GM21723 (cell line): ENCODE results near the gene PDCD10.

Experiments used
- ATAC-seq: cut with Tn5 transposase; IDR thresholded peaks from one replicate; pipeline ENCODE4 v1.9.1; 2021; ENCODE audit warnings: mild to moderate bottlenecking, moderate library complexity; ENCODE audit not compliant: unreplicated experiment

Gene PDCD10

GRCh38 chr3:167684388-167684993 lies 50.2 kb downstream of the PDCD10 start:
- peak; percentile 85 for ATAC-seq

DNA sequence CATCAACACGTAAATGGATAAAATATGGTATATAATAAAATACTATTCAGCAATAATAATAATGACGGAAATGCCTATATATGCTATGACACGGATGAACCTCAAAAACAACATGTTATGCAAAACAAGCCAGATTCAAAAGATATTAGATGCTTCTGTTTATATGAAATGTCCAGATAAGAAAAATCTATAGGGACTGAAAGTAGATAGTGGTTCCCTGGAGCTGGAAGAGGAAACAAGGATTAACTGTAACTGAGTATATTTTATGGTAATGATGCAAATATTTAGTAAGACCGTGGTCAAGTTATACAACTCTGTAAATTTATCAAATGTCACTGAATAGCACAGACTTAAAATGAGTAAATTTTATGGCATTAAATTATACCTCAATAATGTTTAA lies 55.2 kb downstream of the PDCD10 start:
- no peak for ATAC-seq

- no peak for ATAC-seq
Measured at GRCh38 chr3:167675848-167676247, 58.8 kb downstream of the PDCD10 start.

- ATAC-seq: no peak
Measured at GRCh38 chr3:167673221-167673620, 61.5 kb downstream of the PDCD10 start.

GRCh38 chr3:167671878-167672427 lies 62.7 kb downstream of the PDCD10 start:
- no peak for ATAC-seq

DNA sequence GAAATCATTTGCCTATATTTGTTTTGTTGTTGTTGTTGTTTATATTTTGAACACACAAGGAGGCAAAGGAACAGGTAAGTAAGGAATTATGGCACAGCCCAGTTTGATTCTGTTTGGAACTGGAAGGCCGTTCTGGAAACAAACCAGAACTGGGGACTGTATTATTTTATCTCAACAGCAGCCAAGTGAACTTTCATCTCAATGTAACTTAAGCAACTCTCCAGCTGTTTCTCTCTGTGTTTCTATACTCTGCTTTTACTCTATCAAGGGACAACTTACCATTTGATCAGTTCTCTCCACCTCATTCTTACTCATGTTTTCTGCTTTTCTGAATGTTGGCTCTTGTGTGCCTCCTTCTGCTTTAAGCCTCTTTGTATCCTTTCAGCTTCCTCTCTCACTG lies 65.0 kb downstream of the PDCD10 start:
- ATAC-seq: no peak

DNA sequence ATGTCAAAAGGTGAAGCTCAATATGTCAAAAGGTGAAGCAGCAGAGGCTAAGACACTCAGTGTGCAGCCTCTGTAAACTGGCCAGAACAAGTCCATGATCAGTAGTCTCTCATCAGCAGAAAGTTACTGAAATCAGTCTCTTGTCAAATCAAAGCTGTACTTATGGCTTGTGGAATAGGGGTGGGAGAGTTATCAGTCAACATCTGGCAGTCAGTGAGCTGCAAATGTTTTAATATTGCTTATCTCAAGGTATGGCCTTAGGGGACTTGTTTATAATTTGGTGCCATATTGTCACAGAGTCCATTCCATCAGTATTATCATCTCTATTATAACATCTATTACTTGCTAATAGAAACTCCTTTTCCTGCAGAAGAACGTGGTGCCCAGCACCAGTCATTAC lies 66.0 kb downstream of the PDCD10 start:
- ATAC-seq: no peak

DNA sequence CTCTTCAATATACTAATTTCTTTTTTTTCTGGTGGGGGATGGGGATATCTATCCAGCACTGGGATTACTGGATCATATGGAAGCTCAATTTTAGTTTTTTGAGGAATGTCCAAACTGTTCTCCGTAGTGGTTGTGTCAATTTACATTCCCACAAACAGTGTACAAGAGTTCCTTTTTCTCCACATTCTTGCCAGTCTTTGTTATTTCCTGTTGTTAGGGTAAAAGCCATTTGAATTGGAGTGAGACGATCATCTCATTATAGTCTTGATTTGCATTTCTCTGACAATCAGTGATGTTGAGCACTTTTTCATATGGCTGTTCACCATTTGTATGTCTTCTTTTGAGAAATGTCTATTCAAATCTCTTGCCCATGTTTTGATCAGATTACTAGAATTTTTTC lies 68.1 kb downstream of the PDCD10 start:
- ATAC-seq: no peak

DNA sequence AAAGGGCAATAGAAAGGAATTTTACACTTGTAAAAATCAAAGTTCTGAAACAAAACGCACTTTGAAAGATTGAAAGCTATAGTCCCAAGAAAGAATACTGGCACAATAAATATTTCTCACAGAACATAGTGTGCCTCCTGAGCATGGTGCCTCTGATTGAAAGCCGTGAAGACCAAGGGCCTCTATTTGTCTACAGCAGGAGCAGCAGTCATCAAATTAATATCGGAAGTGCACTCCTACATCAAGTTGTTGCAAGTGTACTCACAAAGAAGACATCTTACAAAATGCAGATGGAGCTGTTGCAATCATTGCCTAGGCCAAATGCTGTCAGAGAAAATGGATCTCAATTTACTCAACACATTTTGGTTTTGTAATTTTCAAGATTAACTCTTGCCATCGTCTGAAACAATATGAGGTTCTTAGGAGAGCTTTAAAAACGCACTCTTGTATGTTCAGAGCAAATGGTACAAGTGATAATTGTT lies 71.7 kb downstream of the PDCD10 start:
- ATAC-seq: no peak

DNA sequence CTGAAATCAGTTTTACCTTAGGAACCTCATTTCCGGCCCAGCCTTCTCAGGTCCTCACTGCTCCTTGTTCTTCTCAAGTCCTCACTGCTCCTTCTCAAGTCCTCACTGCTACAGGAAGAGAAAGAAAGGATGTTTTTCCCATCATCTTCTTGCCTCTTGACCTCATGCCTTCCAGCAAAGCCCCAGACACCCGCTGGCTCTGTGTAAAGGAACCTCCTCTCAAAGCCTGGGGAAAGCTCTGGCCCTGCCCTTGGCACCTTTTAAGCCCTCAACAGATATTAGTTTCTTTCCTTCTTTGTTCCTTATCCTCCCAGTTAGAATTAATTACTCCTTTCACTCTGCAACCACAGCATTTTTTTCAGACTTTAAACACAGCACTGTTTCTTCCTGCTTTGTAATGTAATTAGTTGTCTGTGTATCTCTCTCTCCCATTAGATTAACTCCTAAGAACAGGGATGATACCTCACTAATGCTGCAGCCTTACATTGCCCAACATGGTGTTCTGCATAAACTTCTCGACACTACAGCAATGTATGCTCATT lies 76.9 kb downstream of the PDCD10 start:
- ATAC-seq: no peak

- ATAC-seq: no peak
Measured at GRCh38 chr3:167656821-167657220, 77.9 kb downstream of the PDCD10 start.

DNA sequence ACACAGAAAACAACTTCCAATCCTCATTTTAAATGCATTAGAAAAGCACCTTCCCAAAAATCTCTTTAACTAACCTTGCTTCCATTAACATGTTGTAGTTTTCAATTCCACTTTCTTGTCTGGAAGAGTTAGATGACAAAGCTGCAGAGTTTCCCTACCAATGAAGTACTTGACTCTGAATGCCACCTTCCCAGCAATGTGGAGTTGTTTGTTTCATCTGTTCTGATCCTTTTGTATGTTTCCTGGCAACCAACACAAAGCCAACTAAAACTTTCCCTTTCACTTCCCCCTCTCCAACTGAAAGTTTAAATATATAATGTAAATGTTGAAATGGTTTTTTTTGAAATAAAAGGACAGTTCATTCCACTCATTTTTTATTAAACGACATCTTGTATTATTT lies 80.9 kb downstream of the PDCD10 start, which contains the start of gene WDR49:
Gene WDR49 (minus strand): TSS at position 183 of the 400 bp plus-strand sequence. CDS start 517 bp downstream, outside the sequence.
- ATAC-seq: peak; percentile 62

- ATAC-seq: peak; percentile 43
Measured at GRCh38 chr3:167653155-167653554, 81.5 kb downstream of the PDCD10 start.

- ATAC-seq: no peak
Measured at GRCh38 chr3:167651826-167652225, 82.9 kb downstream of the PDCD10 start.

GRCh38 chr3:167650459-167650858 lies 84.2 kb downstream of the PDCD10 start:
- no peak for ATAC-seq

GRCh38 chr3:167649746-167650145 lies 84.9 kb downstream of the PDCD10 start:
- ATAC-seq: no peak

DNA sequence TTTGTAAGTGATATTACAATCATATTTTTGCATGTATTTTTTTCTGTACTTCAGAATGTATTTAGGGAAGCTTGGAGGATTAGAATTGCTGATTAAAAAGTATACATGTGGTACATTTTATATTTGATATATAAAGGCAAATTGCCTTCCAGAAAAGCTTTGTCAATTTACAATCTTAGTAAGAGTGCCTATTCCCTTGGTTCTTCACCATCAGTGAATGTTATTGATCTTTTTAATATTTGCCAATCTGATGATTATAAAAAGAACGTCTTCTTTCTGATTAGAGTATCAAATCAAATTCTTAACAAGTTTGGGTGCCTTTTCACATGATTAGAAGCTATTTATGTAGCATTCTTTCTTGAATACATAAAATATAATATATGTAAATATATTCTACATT lies 90.1 kb downstream of the PDCD10 start:
- no peak for ATAC-seq
